GM12874 (cell line): ENCODE data around the gene SUCNR1.

ENCODE experiments used
- TF ChIP-seq, protein P1 (sequence below): IDR thresholded peaks from 2 replicates; pipeline ENCODE4 v1.5.1; 2011; ENCODE audit warnings: low read depth, mild to moderate bottlenecking, control low read depth, low read length, moderate library complexity; ENCODE audit not compliant: insufficient read depth

Gene SUCNR1

DNA sequence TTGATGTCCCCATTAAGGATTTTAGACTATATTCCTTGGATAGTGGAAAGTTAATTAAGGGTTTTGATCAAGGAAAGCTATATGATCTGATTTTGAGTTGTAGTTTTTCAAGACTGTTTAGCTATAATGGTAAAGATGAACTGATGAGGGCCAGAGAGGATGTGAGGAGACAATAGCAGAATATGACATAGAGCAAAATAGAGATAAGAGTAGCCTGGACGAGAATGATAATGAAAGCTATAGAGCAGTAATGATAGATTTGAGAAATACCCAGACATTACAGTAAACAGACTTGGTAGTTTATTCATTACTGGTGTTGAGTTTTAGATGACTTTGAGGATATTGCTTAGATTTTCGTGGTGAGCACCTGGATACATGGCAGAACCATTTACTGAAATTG is 3.8 kb downstream of the SUCNR1 start:
- TF ChIP-seq, protein P1, sequence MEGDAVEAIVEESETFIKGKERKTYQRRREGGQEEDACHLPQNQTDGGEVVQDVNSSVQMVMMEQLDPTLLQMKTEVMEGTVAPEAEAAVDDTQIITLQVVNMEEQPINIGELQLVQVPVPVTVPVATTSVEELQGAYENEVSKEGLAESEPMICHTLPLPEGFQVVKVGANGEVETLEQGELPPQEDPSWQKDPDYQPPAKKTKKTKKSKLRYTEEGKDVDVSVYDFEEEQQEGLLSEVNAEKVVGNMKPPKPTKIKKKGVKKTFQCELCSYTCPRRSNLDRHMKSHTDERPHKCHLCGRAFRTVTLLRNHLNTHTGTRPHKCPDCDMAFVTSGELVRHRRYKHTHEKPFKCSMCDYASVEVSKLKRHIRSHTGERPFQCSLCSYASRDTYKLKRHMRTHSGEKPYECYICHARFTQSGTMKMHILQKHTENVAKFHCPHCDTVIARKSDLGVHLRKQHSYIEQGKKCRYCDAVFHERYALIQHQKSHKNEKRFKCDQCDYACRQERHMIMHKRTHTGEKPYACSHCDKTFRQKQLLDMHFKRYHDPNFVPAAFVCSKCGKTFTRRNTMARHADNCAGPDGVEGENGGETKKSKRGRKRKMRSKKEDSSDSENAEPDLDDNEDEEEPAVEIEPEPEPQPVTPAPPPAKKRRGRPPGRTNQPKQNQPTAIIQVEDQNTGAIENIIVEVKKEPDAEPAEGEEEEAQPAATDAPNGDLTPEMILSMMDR: no peak

DNA sequence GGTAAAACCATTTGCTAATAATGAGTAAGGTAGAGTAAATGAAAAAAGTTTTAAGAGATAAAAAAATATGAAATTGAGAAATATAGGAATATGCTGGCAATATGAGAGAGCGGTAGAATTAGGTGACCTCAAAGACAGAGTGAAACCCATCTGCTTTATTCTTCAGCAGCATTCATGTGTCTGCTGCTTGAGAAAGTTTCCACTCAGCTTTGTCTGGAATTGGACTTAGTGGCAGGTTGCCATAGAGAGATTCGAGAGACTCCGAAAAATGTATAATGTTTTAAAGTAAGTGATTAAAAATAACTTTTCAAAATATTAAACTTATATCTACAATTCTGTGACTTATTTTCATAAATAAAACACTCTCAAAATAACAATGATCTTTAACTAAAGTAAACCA is 5.0 kb downstream of the SUCNR1 start:
- TF ChIP-seq, protein P1: no peak

DNA sequence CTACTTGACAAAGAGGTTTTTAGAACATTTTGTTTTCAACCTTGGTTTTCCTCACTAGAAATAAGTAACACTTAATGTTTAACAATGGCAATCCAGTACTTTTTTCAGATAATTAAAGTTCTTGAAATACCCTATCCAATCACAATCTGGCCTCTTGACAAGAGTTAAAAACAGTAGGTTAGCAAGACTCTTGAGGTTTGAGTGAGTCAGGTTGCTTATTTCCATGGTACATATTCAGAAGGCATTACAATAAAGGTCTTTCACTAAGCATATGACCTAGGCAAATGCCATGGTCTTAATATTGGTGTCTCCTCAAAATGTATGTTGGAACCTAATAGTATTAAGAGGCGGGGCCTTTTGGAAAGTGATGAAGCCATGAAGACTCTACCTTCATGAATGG is 5.6 kb downstream of the SUCNR1 start:
- TF ChIP-seq, protein P1: no peak

DNA sequence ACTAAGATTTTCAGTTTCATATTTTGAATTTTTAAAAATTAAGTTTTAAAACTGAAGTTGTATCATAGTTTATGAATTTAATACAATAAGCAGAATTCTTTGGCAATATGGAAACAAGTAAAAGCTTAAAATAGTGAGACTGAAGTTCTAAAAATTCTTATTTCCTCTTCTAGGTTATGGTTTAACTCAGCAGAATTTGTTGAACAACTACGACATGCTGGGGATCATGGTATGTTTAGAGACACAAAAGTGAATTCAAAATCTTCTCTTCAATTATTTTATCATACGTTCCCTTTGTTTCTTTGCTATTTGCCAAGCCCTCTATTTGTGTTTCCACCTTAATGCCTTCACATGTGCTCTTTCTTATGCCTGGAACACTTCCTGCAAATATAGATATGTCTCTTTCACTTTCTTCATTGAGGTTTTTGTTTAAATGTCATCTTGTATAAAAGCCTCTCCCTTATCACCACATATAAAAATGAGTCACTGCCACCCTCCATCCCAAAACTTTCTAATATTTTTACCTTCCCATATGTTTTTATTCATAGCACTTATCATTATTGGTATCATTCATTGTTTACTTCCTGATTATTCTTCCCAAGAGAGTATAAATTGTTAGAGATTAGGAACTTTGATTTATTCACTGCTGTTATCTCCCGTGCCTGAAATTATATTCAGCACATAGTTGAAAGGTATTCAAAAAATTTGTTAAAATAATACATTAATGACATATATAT is 6.4 kb downstream of the SUCNR1 start:
- TF ChIP-seq, protein P1: no peak

DNA sequence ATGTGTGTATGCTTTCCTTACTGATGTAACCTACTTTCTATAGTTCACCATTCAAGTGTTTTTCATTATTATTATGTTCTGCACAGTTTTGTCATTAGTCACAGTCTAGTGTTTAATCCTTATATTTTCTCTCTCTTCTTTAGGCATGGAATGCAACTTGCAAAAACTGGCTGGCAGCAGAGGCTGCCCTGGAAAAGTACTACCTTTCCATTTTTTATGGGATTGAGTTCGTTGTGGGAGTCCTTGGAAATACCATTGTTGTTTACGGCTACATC is 6.9 kb downstream of the SUCNR1 start:
- TF ChIP-seq, protein P1: no peak

DNA sequence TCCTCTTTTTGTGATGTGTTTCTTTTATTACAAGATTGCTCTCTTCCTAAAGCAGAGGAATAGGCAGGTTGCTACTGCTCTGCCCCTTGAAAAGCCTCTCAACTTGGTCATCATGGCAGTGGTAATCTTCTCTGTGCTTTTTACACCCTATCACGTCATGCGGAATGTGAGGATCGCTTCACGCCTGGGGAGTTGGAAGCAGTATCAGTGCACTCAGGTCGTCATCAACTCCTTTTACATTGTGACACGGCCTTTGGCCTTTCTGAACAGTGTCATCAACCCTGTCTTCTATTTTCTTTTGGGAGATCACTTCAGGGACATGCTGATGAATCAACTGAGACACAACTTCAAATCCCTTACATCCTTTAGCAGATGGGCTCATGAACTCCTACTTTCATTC is 7.7 kb downstream of the SUCNR1 start:
- TF ChIP-seq, protein P1: no peak

DNA sequence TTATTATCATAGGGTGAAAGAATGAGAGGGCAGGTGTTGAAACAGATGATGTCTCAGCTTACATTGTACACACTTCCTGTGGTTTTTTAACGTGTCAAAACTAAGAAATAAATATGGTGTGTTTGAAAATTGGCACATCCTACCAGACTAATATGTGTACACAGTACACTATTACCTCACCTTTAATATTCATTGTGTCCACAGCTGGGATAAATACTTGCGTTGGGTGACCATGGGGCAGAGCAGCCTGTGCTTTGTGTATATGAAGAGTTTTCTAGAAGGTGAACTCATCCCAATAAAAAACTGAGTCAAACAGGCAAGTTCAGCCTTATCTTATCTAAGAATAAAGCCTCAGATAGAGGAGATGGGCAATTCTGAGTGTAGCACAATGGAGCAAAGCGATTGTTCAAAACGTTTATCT is 17.3 kb downstream of the SUCNR1 start:
- TF ChIP-seq, protein P1: no peak

DNA sequence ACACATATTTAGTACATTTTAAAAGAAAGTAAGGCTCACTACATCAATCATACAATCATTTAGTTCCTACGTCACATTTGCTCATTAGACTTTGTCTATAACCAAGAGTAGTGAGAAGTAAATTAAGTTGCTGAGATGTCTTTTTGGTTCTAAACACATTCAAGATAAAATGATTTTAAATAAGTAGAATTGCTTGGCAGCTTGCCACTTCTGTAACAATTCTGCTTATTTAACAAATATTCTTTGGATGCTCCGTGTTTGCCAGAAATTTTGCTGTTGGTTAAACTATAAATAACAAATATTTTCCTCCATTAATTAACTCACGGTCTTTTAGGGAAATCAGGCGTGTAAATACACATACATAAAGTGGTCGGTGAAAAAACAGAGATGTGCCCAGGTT is 18.3 kb downstream of the SUCNR1 start:
- TF ChIP-seq, protein P1: no peak
